IMR-90 (cell line): Measurements from ENCODE around the gene GPR139. TPM values are rescaled to one million over a fixed set of nuclear protein-coding genes. Genes with fewer than 3 reads are reported as not detected.

ENCODE experiments used
- ATAC-seq: fragments of 200-7000 bp; cut with Tn5 transposase; 2 replicates; pipeline ENCODE4 v1.9.1; 2020; ENCODE audit warnings: low read depth, mild to moderate bottlenecking, moderate library complexity
- BruUV-seq: library from RNA; stranded (reverse); fragments of 400-500 nt; replicated peaks from 2 replicates; lab custom pipeline; 2021; lab: Mats Ljungman, UMichigan
- CTCF ChIA-PET: fragments of 300-600 bp; formaldehyde crosslinking; extraction: SDS; loops from one replicate; lab custom pipeline; 2021; ENCODE audit warnings: antibody characterized with exemption; lab: Yijun Ruan, JAX
- POLR2A ChIA-PET: fragments of 300-600 bp; sonication (Branson Sonifier 250); formaldehyde crosslinking; loops from one replicate; lab custom pipeline; 2022; ENCODE audit warnings: antibody characterized with exemption; ENCODE audit not compliant: unreplicated experiment; lab: Charles Lee
- DNase-seq: peaks from one replicate; pipeline ENCODE4 v3.0.0; 2013
- H2AFZ ChIP-seq: replicated peaks from 2 replicates; pipeline ENCODE3; 2013; ENCODE audit warnings: low read length, mild to moderate bottlenecking; ENCODE audit not compliant: poor library complexity
- H2AK5ac ChIP-seq: 2 replicates; pipeline ENCODE4 v1.6.1; 2013; ENCODE audit warnings: low read depth, low read length, inconsistent platforms
- H2AK9ac ChIP-seq: replicated peaks from 2 replicates; pipeline ENCODE3; 2013; ENCODE audit warnings: mild to moderate bottlenecking, low read depth, low read length, moderate library complexity; ENCODE audit not compliant: poor library complexity
- H2BK120ac ChIP-seq: 2 replicates; pipeline ENCODE4 v1.6.1; 2013; ENCODE audit warnings: low read depth, low read length, inconsistent platforms
- H2BK15ac ChIP-seq: 3 replicates; pipeline ENCODE4 v1.6.1; 2013; ENCODE audit warnings: low read depth, low read length, inconsistent platforms
- H2BK20ac ChIP-seq: 2 replicates; pipeline ENCODE4 v1.6.1; 2013; ENCODE audit warnings: low read depth, mild to moderate bottlenecking, inconsistent platforms, low read length, moderate library complexity
- H2BK5ac ChIP-seq: 2 replicates; pipeline ENCODE4 v1.6.1; 2013; ENCODE audit warnings: mild to moderate bottlenecking, low read depth, low read length, inconsistent platforms; ENCODE audit not compliant: poor library complexity, severe bottlenecking
- H3K14ac ChIP-seq: replicated peaks from 2 replicates; pipeline ENCODE4 v1.6.1; 2013; ENCODE audit warnings: low read depth, low read length, inconsistent platforms
- H3K18ac ChIP-seq: 2 replicates; pipeline ENCODE4 v1.6.1; 2013; ENCODE audit warnings: low read depth, low read length, control low read depth
- H3K23ac ChIP-seq: 2 replicates; pipeline ENCODE4 v1.6.1; 2013; ENCODE audit warnings: low read depth, low read length, inconsistent platforms
- H3K27ac ChIP-seq: 2 replicates; pipeline ENCODE4 v1.5.1; 2013; ENCODE audit warnings: mild to moderate bottlenecking, control low read depth, low read length; ENCODE audit not compliant: insufficient read depth
- H3K27me3 ChIP-seq: 2 replicates; pipeline ENCODE4 v1.6.1; 2013; ENCODE audit warnings: low read length; ENCODE audit not compliant: control insufficient read depth, insufficient read depth
- H3K36me3 ChIP-seq: 2 replicates; pipeline ENCODE4 v1.6.1; 2013; ENCODE audit warnings: low read length, mixed read lengths; ENCODE audit not compliant: control insufficient read depth, insufficient read depth
- H3K4ac ChIP-seq: 2 replicates; pipeline ENCODE4 v1.6.1; 2013; ENCODE audit warnings: low read depth, low read length, inconsistent platforms
- H3K4me1 ChIP-seq: 2 replicates; pipeline ENCODE4 v1.6.1; 2013; ENCODE audit warnings: low read length, mixed read lengths; ENCODE audit not compliant: control insufficient read depth, insufficient read depth
- H3K4me2 ChIP-seq: 2 replicates; pipeline ENCODE4 v1.6.1; 2013; ENCODE audit warnings: low read depth, mild to moderate bottlenecking, control low read depth, low read length, moderate library complexity
- H3K4me3 ChIP-seq: 2 replicates; pipeline ENCODE4 v1.5.1; 2013; ENCODE audit warnings: low read depth, mild to moderate bottlenecking, control low read depth, low read length, moderate library complexity; ENCODE audit not compliant: insufficient read depth
- H3K56ac ChIP-seq: 2 replicates; pipeline ENCODE4 v1.6.1; 2013; ENCODE audit warnings: low read length, inconsistent platforms; ENCODE audit not compliant: insufficient read depth; ENCODE audit errors: extremely low read depth
- H3K79me1 ChIP-seq, 2 experiments: 2 replicates each; pipeline ENCODE4 v1.6.1; 2013; ENCODE audit warnings: low read length in 2 of 2, inconsistent platforms in 1 of 2, low read depth in 1 of 2
- H3K9ac ChIP-seq: 2 replicates; pipeline ENCODE4 v1.6.1; 2013; ENCODE audit warnings: low read depth, low read length, control low read depth
- H3K9me1 ChIP-seq: 2 replicates; pipeline ENCODE4 v1.6.1; 2013; ENCODE audit warnings: low read length, inconsistent platforms; ENCODE audit not compliant: insufficient read depth
- H3K9me3 ChIP-seq: 2 replicates; pipeline ENCODE4 v1.6.1; 2013; ENCODE audit warnings: low read length; ENCODE audit not compliant: control insufficient read depth, insufficient read depth
- H4K20me1 ChIP-seq: 2 replicates; pipeline ENCODE4 v1.6.1; 2013; ENCODE audit warnings: low read length, inconsistent platforms; ENCODE audit not compliant: insufficient read depth
- H4K5ac ChIP-seq: 2 replicates; pipeline ENCODE4 v1.6.1; 2013; ENCODE audit warnings: mild to moderate bottlenecking, low read depth, low read length, control low read depth
- H4K8ac ChIP-seq, 2 experiments: 2 replicates each; pipeline ENCODE4 v1.6.1; 2013; ENCODE audit warnings: low read depth in 2 of 2, low read length in 2 of 2, control low read depth in 1 of 2, inconsistent platforms in 1 of 2
- H4K91ac ChIP-seq: 2 replicates; pipeline ENCODE4 v1.6.1; 2013; ENCODE audit warnings: low read depth, low read length, inconsistent platforms; ENCODE audit not compliant: insufficient read depth
- BHLHE40 ChIP-seq: fragments of 150-350 bp; IDR thresholded peaks from 2 replicates; pipeline ENCODE4 v1.6.1; 2016; ENCODE audit warnings: mild to moderate bottlenecking, low read depth, low read length
- CEBPB ChIP-seq: IDR thresholded peaks from 2 replicates; pipeline ENCODE4 v1.6.1; 2012; ENCODE audit warnings: low read depth, low read length, improper control_type of control experiment
- CHD1 ChIP-seq: IDR thresholded peaks from 2 replicates; pipeline ENCODE4 v1.6.1; 2012; ENCODE audit warnings: low read depth, low read length, improper control_type of control experiment
- FOS ChIP-seq: fragments of 150-350 bp; IDR thresholded peaks from 2 replicates; pipeline ENCODE4 v1.6.1; 2016; ENCODE audit warnings: low read depth, low read length
- NFE2L2 ChIP-seq: fragments of 150-350 bp; IDR thresholded peaks from 2 replicates; pipeline ENCODE4 v1.6.1; 2016; ENCODE audit warnings: low read depth, mild to moderate bottlenecking, low read length
- WGBS, 2 experiments: methylation state at CpG; one replicate each; pipeline versions ENCODE4 v1.1.5 to v1.1.7; 2013; ENCODE audit warnings: missing lambda C conversion rate in 2 of 2; ENCODE audit not compliant: insufficient read length in 1 of 2; ENCODE audit errors: extremely low coverage in 2 of 2; 5-methylcytosine and 5-hydroxymethylcytosine counted together
- dilution Hi-C: fragments of 300-500 bp; cut with HindIII; formaldehyde crosslinking; loops from one replicate; pipeline ENCODE4 v1.14.3; 2018; ENCODE audit warnings: low sequenced_read_pairs; ENCODE audit not compliant: unreplicated experiment
- in situ Hi-C: fragments of 300-500 bp; cut with MboI; formaldehyde crosslinking; loops from 3 replicates; pipeline ENCODE4 v1.14.3; 2019; ENCODE audit warnings: low sequenced_read_pairs, inconsistent platforms, mixed read lengths
- intact Hi-C: fragments of 100-400 bp; cut with micrococcal nuclease; formaldehyde crosslinking; loops from 2 replicates; pipeline ENCODE4 v1.10.0; 2022
- polyA plus RNA-seq, 3 experiments: library from polyadenylated mRNA; depleted of rRNA; stranded (reverse); fragments of >200 nt; gene quantifications; 2 replicates each; pipeline ENCODE4 v1.2.3, GENCODE V29; 2012; ENCODE audit warnings: low replicate concordance in 1 of 3
- total RNA-seq: library from RNA; depleted of rRNA; stranded (reverse); fragments of >200 nt; gene quantifications from 2 replicates; pipeline ENCODE4 v1.2.3, GENCODE V29; 2012
- TF ChIP-seq, protein P1 (sequence below): conservative IDR thresholded peaks from 2 replicates; pipeline ENCODE4 v1.5.1; 2012; ENCODE audit warnings: mild to moderate bottlenecking, low read depth, low read length, improper control_type of control experiment
- TF ChIP-seq, protein P2 (sequence below): fragments of 150-350 bp; IDR thresholded peaks from 2 replicates; pipeline ENCODE4 v1.6.1; 2017; ENCODE audit warnings: mild to moderate bottlenecking, antibody characterized with exemption, low read length, low read depth

Gene GPR139
- total and polyA plus RNA-seq, 2 of the 4 experiments (the other 2 are of a cell fraction) = not detected

DNA sequence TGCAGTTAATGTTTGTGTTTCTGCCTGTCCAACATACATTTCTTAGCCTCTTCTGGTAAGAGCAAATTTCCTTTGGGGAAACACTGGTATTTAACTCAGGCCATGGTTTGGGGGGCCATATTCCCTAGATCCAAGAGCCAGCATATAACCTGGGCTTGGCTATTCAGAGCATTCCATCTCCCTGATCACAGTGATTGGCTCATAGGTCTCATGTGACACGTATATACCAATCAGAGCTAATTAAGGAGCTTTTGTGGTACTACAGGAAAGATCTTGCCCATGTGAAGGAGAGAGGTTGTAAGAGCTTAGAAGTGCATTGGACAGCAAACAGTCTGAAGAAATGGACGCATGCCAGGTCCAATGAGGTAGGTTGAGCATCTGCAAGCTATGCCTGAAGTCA lies 33.4 kb upstream of the GPR139 start:
- WGBS, 2 experiments = no CpG with 5 or more reads among the region's 2 CpGs
- H3K18ac ChIP-seq = no peak overlapping the region

More for the DNA sequence above, 33.4 kb upstream of the GPR139 start:
- Histone ChIP-seq H3K9me3 (peaks cover 4% of the 10 kb centered on the region; the same call in 1 of the 2 replicates), H2BK120ac (no peak overlapping the region), H3K56ac (no peak overlapping the region), H2BK15ac (no peak overlapping the region), H3K27ac (no peak overlapping the region), H3K27me3 (no peaks in the 10 kb centered on the region), H4K20me1 (no peaks in the 10 kb centered on the region), H2BK20ac (no peak overlapping the region), H3K23ac (no peak overlapping the region), H3K4me2 (no peak overlapping the region), H2AK9ac (no peak overlapping the region), H3K14ac (no peak overlapping the region), H4K8ac (no peak overlapping the region), H3K4me3 (no peak overlapping the region), H3K4ac (no peak overlapping the region), H3K36me3 (no peaks in the 10 kb centered on the region), H2AK5ac (no peak overlapping the region), H2AFZ (no peak overlapping the region), H3K9ac (no peak overlapping the region), H2BK5ac (no peak overlapping the region), H3K4me1 (no peaks in the 10 kb centered on the region), H3K79me1 (no peaks in the 10 kb centered on the region), H4K91ac (no peak overlapping the region), H3K9me1 (no peaks in the 10 kb centered on the region), H4K5ac (no peak overlapping the region)
- CTCF ChIA-PET = no interaction called here
- intact Hi-C loops (no loop called here), dilution Hi-C loops (no loop called here), in situ Hi-C loops (no loop called here)
- POLR2A ChIA-PET = no interaction called here
- no peak for DNase-seq
- ATAC-seq = no peak
- no TSS peak for BruUV-seq
- TF ChIP-seq CEBPB (no peak), CHD1 (no peak), FOS (no peak), BHLHE40 (no peak), NFE2L2 (no peak)
- TF ChIP-seq, protein P1, sequence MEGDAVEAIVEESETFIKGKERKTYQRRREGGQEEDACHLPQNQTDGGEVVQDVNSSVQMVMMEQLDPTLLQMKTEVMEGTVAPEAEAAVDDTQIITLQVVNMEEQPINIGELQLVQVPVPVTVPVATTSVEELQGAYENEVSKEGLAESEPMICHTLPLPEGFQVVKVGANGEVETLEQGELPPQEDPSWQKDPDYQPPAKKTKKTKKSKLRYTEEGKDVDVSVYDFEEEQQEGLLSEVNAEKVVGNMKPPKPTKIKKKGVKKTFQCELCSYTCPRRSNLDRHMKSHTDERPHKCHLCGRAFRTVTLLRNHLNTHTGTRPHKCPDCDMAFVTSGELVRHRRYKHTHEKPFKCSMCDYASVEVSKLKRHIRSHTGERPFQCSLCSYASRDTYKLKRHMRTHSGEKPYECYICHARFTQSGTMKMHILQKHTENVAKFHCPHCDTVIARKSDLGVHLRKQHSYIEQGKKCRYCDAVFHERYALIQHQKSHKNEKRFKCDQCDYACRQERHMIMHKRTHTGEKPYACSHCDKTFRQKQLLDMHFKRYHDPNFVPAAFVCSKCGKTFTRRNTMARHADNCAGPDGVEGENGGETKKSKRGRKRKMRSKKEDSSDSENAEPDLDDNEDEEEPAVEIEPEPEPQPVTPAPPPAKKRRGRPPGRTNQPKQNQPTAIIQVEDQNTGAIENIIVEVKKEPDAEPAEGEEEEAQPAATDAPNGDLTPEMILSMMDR = no peak
- TF ChIP-seq, protein P2, sequence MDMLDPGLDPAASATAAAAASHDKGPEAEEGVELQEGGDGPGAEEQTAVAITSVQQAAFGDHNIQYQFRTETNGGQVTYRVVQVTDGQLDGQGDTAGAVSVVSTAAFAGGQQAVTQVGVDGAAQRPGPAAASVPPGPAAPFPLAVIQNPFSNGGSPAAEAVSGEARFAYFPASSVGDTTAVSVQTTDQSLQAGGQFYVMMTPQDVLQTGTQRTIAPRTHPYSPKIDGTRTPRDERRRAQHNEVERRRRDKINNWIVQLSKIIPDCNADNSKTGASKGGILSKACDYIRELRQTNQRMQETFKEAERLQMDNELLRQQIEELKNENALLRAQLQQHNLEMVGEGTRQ = no peak
